ENCODE results near the gene MRM3. TPM values are rescaled to one million over a fixed set of nuclear protein-coding genes. Genes with fewer than 3 reads are reported as not detected.
"Not testable (repeated sequence)": the region's sequence is repeated elsewhere in the genome, so short reads cannot be mapped to it uniquely, and the experiment has no call there.

Gene MRM3
- total and polyA plus RNA-seq, 11 donors: 14.8 to 35.4 (median 18.3) TPM

DNA sequence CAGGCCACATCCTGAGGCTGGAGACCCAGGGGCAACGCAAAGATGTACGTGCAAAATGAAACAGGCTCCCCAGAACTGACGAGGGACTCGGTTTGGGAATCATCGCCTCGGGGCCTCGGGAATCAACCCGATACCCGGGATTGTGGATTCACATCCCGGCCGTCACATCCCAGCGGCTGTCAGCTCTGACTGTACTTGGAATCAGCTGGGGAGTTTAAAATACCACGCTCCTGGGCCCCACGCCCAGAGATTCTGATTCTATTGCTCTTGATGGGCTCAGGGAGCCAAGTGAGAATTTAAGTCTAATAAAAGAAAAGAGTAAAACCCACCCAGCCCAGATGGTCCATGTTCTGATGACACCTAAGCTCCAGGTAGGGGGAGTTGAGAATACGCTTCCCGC is 42.2 kb downstream of the MRM3 start:
- WGBS, 4 donors: 76 to 91% (median 80%) methylated on average over 15 to 16 of the region's 16 CpGs
- peak in 3 of 4 donors; percentile 65 to 75 (median 67) for ATAC-seq
- no peak for TF ChIP-seq POLR2A (IDR thresholded peaks at IDR 0.05)
- TF ChIP-seq, protein P1, sequence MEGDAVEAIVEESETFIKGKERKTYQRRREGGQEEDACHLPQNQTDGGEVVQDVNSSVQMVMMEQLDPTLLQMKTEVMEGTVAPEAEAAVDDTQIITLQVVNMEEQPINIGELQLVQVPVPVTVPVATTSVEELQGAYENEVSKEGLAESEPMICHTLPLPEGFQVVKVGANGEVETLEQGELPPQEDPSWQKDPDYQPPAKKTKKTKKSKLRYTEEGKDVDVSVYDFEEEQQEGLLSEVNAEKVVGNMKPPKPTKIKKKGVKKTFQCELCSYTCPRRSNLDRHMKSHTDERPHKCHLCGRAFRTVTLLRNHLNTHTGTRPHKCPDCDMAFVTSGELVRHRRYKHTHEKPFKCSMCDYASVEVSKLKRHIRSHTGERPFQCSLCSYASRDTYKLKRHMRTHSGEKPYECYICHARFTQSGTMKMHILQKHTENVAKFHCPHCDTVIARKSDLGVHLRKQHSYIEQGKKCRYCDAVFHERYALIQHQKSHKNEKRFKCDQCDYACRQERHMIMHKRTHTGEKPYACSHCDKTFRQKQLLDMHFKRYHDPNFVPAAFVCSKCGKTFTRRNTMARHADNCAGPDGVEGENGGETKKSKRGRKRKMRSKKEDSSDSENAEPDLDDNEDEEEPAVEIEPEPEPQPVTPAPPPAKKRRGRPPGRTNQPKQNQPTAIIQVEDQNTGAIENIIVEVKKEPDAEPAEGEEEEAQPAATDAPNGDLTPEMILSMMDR (IDR thresholded peaks at IDR 0.05): no peak
- peaks cover 0 to 21% (median 5%) of the 10 kb centered on the region in 9 donors for H3K36me3 ChIP-seq
- H3K27me3 ChIP-seq: no peaks in the 10 kb centered on the region
- no peak overlapping the region for H3K4me3 ChIP-seq
- peaks cover 0 to 7% (median 0%) of the 10 kb centered on the region in 12 donors for H3K4me1 ChIP-seq
- no peak for DNase-seq
- intact Hi-C loops (cut with DNase I): no loop called here
- H3K9me3 ChIP-seq: no peaks in the 10 kb centered on the region
- no peak overlapping the region for H3K27ac ChIP-seq

DNA sequence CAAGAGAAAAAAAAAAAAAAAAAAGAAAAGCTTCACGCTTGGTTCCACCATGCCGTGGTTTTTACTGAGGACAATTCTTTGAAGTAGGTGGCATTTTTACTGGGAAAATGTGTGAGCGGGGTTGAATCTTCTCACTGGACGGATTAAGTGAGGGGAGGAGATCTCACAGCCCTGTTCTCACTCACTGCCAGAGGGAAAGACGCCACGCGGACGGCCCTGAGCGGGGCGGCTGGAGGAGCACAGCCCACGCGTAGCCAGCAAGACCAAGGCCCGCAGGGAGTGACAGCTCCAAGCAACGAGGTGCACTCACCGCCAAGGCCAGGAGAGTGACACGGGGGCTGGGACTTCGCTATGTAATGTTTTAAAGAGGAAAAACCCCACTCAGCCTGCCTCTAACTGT is 43.1 kb downstream of the MRM3 start:
- no peaks in the 10 kb centered on the region for H3K9me3 ChIP-seq
- no peak overlapping the region for H3K27ac ChIP-seq
- DNase-seq (no peak), ATAC-seq (no peak)
- no peaks in the 10 kb centered on the region for H3K27me3 ChIP-seq
- intact Hi-C loops (cut with DNase I): no loop called here
- H3K4me3 ChIP-seq: no peak overlapping the region
- peaks cover 0 to 19% (median 0%) of the 10 kb centered on the region in 9 donors for H3K36me3 ChIP-seq
- H3K4me1 ChIP-seq: peaks cover 0 to 7% (median 0%) of the 10 kb centered on the region in 12 donors
- 83 to 91% (median 87%) methylated on average over 17 of the region's 17 CpGs for WGBS, 4 donors
- TF ChIP-seq POLR2A (IDR thresholded peaks at IDR 0.05): no peak
- TF ChIP-seq, protein P1 (IDR thresholded peaks at IDR 0.05): no peak

DNA sequence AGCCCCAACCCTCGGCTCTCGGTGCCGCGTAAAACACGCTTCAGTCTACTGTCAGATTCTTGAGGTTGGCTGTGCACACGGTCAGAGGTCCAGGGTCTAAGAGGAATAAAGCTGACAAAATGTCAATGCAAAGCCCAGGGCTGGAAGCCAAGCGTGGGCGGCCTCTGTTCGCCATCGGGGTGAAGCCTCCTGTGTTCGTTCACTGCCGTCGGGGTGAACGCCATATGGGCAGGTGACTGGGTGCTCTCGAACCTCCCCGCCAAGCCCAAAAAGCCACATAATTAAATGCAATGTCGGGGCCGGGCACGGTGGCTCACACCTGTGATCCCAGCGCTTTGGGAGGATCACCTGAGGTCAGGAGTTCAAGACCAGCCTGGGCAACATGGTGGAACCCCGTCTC is 44.6 kb downstream of the MRM3 start:
- ATAC-seq: no peak
- H3K27me3 ChIP-seq: no peaks in the 10 kb centered on the region
- peaks cover 0 to 18% (median 0%) of the 10 kb centered on the region in 9 donors for H3K36me3 ChIP-seq
- TF ChIP-seq, protein P1 (IDR thresholded peaks at IDR 0.05): no peak
- no peak for TF ChIP-seq POLR2A (IDR thresholded peaks at IDR 0.05)
- intact Hi-C loops (cut with DNase I): no loop called here
- no peak overlapping the region for H3K4me3 ChIP-seq
- no peak overlapping the region for H3K27ac ChIP-seq
- peaks cover 0 to 4% (median 0%) of the 10 kb centered on the region in 12 donors for H3K9me3 ChIP-seq
- WGBS, 4 donors: 88 to 95% (median 93%) methylated on average over 10 to 21 of the region's 21 CpGs
- H3K4me1 ChIP-seq: peaks cover 0 to 7% (median 0%) of the 10 kb centered on the region in 12 donors
- DNase-seq: no peak

DNA sequence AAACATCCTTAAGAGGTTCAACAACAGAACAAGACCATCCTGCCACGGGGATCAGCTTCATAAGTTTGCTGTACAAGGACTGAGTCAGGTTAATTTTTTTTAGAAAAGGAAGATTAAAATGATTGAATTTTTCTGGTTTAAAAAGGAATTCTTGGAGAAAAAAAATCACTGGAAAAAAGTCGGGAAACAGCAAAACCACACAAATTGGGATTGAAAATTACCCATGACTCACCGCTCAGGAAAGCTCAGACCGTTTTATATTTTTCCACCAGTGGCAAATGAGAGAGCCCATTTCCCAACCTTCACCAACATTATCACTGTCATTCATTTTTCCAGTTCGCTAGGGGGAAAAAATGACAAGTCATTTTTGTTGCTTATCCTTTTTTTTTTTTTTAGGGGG is 46.6 kb downstream of the MRM3 start:
- Histone ChIP-seq H3K4me3 (no peak overlapping the region), H3K9me3 (peaks cover 0 to 7% (median 0%) of the 10 kb centered on the region in 12 donors), H3K27me3 (no peaks in the 10 kb centered on the region), H3K27ac (no peak overlapping the region), H3K36me3 (peaks cover 0 to 5% (median 0%) of the 10 kb centered on the region in 9 donors), H3K4me1 (peaks cover 0 to 7% (median 0%) of the 10 kb centered on the region in 12 donors)
- intact Hi-C loops (cut with DNase I): no loop called here
- ATAC-seq (no peak), DNase-seq (no peak)
- WGBS, 4 donors: 91 to 96% (median 93%) methylated on average over 5 of the region's 5 CpGs
- TF ChIP-seq POLR2A (IDR thresholded peaks at IDR 0.05): no peak
- TF ChIP-seq, protein P1 (IDR thresholded peaks at IDR 0.05): no peak

DNA sequence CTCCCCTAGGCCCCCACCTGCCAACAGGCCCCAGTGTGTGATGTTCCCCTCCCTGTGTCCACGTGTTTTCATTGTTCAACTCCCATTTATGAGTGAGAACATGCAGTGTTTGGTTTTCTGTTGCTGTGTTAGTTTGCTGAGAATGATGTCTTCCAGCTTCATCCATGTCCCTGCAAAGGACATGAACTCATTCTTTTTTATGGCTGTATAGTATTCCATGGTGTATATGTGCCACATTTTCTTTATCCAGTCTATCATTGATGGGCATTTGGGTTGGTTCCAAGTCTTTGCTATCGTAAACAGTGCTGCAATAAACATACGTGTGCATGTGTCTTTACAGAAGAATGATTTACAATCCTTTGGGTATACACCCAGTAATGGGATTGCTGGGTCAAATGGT is 47.5 kb downstream of the MRM3 start:
- intact Hi-C loops (cut with DNase I); H3K4me3 ChIP-seq; H3K36me3 ChIP-seq; H3K27me3 ChIP-seq; DNase-seq; H3K9me3 ChIP-seq; H3K27ac ChIP-seq; ATAC-seq; H3K4me1 ChIP-seq: not testable (repeated sequence)
- 73 to 95% (median 82%) methylated on average over 3 of the region's 3 CpGs for WGBS, 4 donors

Measured in heart left ventricle (tissue), 16 donors.